Measurements from ENCODE around the gene ZNF613. TPM values are rescaled to one million over a fixed set of nuclear protein-coding genes. Genes with fewer than 3 reads are reported as not detected.

The ZNF613 gene
- total RNA-seq, 2 donors from 2014 or later = 4.1 to 5.2 TPM

DNA sequence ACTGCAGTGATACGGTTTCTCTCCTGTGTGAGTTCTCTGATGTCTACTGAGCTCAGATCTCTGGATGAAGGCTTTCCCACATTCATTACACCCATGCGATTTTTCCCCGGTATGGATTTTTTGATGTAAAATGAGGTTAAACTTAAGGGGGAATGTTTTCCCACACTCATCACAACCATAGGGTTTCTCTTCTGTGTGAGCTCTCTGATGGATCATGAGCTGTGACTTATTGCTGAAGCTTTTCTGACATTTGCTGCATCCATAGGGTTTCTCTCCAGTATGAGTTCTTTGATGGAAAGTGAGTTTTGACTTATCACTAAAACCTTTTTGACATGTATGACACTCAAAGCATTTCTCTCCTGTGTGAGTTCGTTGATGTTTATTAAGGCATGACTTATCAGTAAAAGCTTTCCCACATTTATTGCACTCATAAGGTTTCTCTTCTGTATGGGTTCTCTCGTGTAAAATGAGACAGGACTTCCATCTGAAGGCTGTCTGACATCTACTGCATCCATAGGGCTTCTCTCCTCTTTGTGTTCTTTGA is 11.9 kb upstream of the ZNF613 start:
- TF ChIP-seq CTCF (IDR thresholded peaks at IDR 0.05) = no peak
- Histone ChIP-seq H3K4me3 (no peak overlapping the region), H3K27ac (no peak overlapping the region), H3K9me3 (peaks cover 16 to 74% of the 10 kb centered on the region in 2 donors), H3K4me1 (no peaks in the 10 kb centered on the region), H3K36me3 (no peaks in the 10 kb centered on the region), H3K27me3 (no peaks in the 10 kb centered on the region)
- no peak for DNase-seq (ENCODE audit: low spot score)

- Histone ChIP-seq H3K4me1 (no peaks in the 10 kb centered on the region), H3K9me3 (peaks cover 16 to 79% of the 10 kb centered on the region in 2 donors), H3K36me3 (no peaks in the 10 kb centered on the region), H3K27ac (no peak overlapping the region), H3K27me3 (no peaks in the 10 kb centered on the region), H3K4me3 (no peak overlapping the region)
- no peak for DNase-seq (ENCODE audit: low spot score)
- no peak for TF ChIP-seq CTCF (IDR thresholded peaks at IDR 0.05)
Measured at GRCh38 chr19:51916167-51916566, 11.1 kb upstream of the ZNF613 start.

- Histone ChIP-seq H3K36me3 (no peaks in the 10 kb centered on the region), H3K4me1 (no peaks in the 10 kb centered on the region), H3K9me3 (peaks cover 23 to 86% of the 10 kb centered on the region in 2 donors), H3K4me3 (no peak overlapping the region), H3K27ac (no peak overlapping the region), H3K27me3 (no peaks in the 10 kb centered on the region)
- no peak for TF ChIP-seq CTCF (IDR thresholded peaks at IDR 0.05)
- no peak for DNase-seq (ENCODE audit: low spot score)
Measured at GRCh38 chr19:51919606-51920005, 7.7 kb upstream of the ZNF613 start.

- no peak for DNase-seq (ENCODE audit: low spot score)
- Histone ChIP-seq H3K27ac (no peak overlapping the region), H3K4me3 (no peak overlapping the region), H3K4me1 (no peaks in the 10 kb centered on the region), H3K27me3 (no peaks in the 10 kb centered on the region), H3K9me3 (peaks cover 12 to 65% of the 10 kb centered on the region in 2 donors), H3K36me3 (no peaks in the 10 kb centered on the region)
- TF ChIP-seq CTCF (IDR thresholded peaks at IDR 0.05) = no peak
Measured at GRCh38 chr19:51921949-51922348, 5.3 kb upstream of the ZNF613 start.

DNA sequence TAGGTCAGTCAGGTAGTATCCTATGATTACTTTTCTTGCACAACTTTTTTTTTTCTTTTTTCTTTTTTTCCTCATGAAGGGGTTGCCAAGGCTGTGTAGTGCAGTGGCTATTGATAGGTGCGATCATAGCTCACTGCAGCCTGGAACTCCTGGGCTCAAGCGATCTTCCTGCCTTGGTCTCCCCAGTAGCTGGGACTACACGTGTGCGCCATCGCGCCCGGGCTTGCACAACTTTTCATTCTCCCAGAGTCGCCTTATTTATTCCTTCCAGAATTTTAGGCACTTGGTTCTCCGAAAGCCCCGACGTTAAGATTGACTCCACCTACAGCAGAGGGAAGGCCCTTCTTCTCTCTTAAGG is 867 bp upstream of the ZNF613 start:
- peaks cover 0 to 9% of the 10 kb centered on the region in 2 donors for H3K4me1 ChIP-seq
- peaks cover 13% of the 10 kb centered on the region for H3K36me3 ChIP-seq
- H3K27me3 ChIP-seq = no peaks in the 10 kb centered on the region
- peaks cover 10 to 26% of the 10 kb centered on the region in 2 donors for H3K9me3 ChIP-seq
- DNase-seq (ENCODE audit: low spot score) = no peak
- peak overlapping the region; percentile 79 to 86 for H3K4me3 ChIP-seq
- no peak for TF ChIP-seq CTCF (IDR thresholded peaks at IDR 0.05)
- peak overlapping the region; percentile 87 to 88 for H3K27ac ChIP-seq

- Histone ChIP-seq H3K36me3 (peaks cover 27% of the 10 kb centered on the region), H3K27ac (peak overlapping the region in 1 of 2 donors; percentile 88), H3K27me3 (no peaks in the 10 kb centered on the region), H3K4me3 (peak overlapping the region; percentile 79 to 86), H3K9me3 (peaks cover 0 to 12% of the 10 kb centered on the region in 2 donors), H3K4me1 (peaks cover 0 to 9% of the 10 kb centered on the region in 2 donors)
- TF ChIP-seq CTCF (IDR thresholded peaks at IDR 0.05) = no peak
- DNase-seq (ENCODE audit: low spot score) = no peak
Measured at GRCh38 chr19:51927859-51928258, 587 bp downstream of the ZNF613 start.
